NCI-H2107 treated with DMSO at 0.1 percent for 48 hours (cell line): ENCODE data around the gene DYNLRB1.
A peak's percentile ranks its signal among the peaks of the same experiment; 100 is the strongest.

Experiments
- DNase-seq: peaks from one replicate; lab custom pipeline; 2025; ENCODE audit not compliant: unreplicated experiment; lab: John Stamatoyannopoulos, UW

DYNLRB1 gene

DNA sequence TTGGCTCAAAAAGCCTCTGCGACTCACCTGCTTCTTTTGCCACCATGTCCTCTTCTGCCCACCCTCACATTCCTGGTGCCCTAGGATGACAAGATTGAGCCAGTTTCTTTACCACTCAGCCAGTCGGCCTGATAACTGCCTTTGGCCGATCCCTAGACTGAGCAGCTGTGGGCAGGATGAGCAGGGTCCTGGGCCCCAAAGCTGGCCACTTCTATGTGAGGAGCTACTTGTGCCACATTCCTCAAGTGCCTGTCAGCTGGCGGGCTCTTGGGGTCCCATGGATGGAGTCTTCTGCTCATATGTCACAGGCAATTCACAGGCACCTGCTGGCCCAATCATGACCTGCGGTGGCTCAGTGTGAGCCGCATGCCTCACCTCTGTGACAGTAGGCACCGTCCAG lies 16.5 kb downstream of the DYNLRB1 start:
- no peak for DNase-seq

DNA sequence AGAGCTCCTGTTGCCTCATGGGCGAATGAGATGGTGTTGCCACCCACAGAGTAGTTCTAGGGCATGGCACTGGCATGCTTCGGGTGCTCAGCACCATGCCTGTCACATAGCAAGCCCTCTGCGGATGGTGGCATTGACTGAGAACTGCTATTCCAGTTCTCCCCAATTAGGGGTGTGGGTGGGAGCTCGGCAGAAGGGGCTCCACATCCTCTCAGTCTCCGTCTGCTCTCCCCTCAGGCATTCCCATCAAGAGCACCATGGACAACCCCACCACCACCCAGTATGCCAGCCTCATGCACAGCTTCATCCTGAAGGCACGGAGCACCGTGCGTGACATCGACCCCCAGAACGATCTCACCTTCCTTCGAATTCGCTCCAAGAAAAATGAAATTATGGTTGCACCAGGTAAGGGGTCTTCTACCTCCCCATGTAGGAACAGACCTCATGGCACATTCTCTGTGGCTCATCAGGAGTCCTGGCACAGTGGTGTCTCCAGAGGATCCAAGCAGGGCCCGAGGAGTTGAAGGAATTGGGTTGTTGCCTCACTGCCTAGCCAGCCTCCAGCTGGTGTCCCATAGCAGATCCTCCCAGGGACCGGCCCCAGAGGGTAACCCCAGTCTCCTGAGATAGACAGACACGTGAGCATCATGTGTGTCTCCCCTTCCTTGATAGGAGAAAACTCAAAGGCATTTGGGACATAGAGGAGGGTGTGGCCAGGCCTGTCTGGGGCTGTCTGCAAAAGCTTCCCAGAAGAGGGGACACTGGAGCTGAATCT lies 18.4 kb downstream of the DYNLRB1 start:
- DNase-seq = no peak

DNA sequence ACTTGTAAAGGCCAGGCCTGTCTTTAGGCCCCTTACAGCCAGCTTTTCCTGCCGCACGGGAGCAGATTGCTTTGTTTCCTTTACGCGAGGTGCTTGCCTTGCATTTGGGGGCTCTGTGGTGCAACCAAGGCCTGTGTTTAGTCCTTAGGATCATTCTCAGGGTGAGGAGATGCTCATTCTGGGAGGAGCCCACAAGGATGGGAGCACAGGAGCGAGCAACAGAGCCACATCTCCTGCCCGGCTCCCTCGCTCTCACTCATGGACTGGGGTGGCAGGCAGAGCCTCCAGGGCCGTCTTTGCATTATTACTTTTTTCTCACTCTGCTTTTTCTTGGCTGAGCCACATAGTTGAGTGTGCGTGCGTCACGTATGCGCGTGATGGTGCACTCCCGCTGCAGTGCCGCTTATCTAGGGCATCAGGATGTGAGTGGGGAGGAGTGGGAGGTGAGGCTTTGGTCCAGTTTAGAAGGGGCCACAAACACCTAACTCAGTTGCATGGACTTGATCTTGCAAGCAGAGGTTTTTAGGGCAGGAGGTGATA lies 19.1 kb downstream of the DYNLRB1 start:
- DNase-seq = no peak

DNA sequence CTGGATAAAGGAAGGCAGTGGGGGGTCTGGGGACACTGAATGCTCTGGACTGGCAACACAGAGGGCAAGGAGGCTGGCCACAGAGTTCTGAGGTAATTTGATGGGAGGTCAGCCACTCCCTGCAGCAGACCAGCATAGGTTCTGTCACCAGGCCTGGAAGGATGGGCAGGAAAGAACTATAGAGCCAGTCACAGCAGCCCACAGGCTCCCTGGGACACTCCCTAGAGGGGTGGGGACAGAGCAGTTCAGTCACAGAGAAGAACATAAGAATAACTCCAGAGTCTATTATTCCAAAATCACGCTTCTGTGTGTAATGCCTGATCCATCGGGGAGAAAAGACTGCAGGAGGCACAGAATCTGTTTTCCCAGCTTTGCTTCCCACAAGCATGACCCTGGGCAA lies 19.6 kb downstream of the DYNLRB1 start:
- DNase-seq = no peak

GRCh38 chr20:34536798-34537394 lies 20.7 kb downstream of the DYNLRB1 start:
- DNase-seq = no peak

DNA sequence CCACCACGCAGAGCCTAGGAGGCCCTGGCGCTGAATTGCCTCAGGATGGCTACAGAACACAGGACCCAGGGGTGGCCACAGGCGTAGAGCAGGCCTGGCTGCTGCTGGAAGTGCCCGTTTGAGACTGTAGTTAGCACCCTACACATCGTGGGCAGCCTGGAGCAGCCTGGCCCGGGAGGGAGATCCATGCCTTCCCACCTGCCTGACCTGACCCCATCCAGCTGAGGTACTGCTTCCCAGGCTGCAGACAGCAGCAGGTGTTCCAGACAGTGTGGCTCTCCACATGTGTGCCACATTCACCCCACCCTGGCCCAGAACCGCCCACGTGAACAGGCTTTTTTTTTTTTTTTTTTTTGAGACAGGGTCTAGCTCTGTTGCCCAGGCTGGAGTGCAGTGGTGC lies 21.4 kb downstream of the DYNLRB1 start:
- no peak for DNase-seq

DNA sequence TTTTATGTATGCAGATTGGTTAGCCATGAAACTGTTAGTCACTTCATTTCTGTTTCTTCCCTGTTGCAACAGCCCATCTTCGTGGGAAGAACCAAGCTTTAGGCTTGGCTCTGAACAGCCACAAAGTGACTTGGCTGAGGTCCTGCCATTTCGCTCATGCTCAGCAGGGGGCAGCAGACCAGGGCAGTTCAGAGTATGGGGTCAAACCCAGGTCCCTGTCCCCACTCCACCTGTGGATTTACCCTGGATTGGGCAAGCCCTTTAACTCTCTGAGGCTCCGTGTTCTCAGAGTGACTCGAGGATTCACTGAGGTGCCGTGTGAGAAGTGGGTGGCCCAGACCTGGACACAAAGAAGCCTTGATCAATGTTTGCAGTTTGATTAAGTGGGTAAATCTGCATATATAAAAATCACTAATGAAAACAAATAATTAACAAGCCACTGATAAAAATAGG lies 22.5 kb downstream of the DYNLRB1 start:
- DNase-seq = no peak

DNA sequence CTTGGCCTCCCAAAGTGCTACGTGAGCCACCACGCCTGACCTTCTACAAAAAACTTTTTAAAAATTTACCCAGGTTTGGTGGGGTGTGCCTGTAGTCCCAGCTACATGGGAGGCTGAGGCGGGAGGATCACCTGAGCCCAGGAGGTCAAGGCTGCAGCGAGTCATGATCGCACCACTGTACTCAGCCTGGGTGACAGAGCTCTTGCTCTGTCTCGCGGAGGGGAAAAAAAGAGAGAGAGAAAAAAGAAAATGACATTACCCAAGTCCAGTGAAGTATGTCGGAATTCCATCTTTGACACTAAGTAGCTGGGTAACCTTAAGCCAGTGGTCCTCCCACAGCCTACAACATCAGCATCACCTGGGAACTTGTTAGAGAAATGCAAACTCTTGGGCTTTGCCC lies 23.5 kb downstream of the DYNLRB1 start:
- no peak for DNase-seq

- no peak for DNase-seq
These were observed 24.5 kb downstream of the DYNLRB1 start for GRCh38 chr20:34540596-34541263.

- no peak for DNase-seq
These were observed 25.2 kb downstream of the DYNLRB1 start for GRCh38 chr20:34541264-34541901.

DNA sequence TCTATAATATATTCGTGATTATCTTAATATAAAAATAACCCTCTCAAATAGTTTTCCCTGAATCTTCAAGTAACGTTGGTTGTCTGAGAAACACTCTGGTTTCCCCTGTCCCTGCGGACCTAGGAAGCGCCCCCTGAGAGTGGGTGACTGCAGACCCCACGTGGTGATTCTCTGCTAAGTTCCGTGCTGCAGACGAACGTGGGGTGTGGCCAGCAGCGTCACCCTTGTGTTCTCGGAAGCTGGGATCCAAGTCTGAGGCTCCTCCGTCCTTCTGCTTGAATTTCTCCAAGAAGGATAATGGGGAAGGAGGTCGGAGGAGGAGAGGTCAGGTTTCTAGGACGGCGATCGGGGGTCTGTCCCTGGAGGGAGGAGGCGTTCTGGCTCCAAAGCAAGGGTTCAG lies 25.7 kb downstream of the DYNLRB1 start:
- DNase-seq = no peak

DNA sequence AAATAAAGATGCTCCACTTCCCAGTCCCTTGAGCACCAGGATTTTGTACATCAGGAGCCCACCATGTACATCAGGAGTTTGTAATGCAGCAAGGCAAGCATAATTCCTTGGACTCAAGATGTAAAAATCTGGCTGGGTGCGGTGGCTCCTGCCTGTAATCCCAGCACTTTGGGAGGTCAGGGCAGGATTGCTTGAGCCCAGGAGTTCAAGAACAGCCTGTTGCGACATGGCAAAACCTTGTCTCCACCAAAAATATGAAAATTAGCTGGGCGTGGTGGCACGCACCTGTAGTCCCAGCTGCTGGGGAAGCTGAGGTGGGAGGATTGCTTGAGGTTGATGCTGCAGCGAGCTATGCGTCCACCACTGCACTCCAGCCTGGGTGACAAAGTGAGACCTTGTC lies 26.2 kb downstream of the DYNLRB1 start:
- no peak for DNase-seq

GRCh38 chr20:34543463-34544056 lies 27.3 kb downstream of the DYNLRB1 start:
- peak; percentile 12 for DNase-seq

GRCh38 chr20:34544109-34544796 lies 28.0 kb downstream of the DYNLRB1 start:
- peak; percentile 8 for DNase-seq

DNA sequence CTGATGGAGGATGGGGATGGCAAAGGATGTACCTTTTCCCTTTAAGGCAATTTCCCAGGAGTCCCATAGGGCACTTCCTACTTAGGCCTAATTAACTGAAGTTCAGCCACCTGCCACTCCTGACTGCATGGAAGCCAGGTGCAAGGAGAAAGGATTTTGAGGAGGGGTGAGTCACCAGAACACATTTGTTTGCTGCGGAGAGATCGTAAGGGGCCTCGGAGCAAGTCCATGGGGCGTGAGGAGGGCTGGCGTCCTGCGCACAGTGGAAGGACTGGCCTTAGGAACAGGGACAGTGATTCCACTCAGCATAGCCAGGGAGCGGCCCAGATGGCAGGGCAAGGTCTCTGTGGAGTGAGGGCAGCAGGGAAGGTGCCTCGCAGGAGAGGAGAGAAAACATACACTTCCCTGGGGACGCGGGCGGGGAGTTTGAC lies 30.5 kb downstream of the DYNLRB1 start:
- DNase-seq = peak; percentile 90

- DNase-seq = no peak
These were observed 31.8 kb downstream of the DYNLRB1 start for GRCh38 chr20:34547844-34548613.

- no peak for DNase-seq
These were observed 33.2 kb downstream of the DYNLRB1 start for GRCh38 chr20:34549291-34549928.

DNA sequence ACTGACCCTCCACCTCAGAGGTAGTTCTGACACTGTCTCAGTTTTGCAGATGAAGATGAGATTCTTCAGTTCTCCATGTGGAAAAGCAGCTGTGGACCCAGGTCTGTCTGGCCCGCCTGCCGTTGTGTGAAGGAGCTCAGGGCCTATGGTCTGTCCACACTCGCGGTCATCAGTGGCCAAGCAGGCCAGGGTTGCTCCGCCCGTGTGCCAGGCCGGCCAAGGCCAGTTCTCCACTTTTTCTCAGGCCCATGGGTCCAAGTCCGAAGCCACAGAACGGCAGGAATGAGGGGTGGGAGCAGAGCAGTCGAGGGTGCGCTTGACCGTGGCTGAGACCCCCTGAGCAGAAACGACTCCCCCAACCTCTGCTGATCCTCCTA lies 33.7 kb downstream of the DYNLRB1 start:
- DNase-seq = no peak

GRCh38 chr20:34552569-34552968 lies 36.3 kb downstream of the DYNLRB1 start:
- no peak for DNase-seq
